DND-41 (cell line): Measurements from ENCODE around the gene ZSCAN5A.

Experiments
- CTCF ChIP-seq: IDR thresholded peaks from 2 replicates; pipeline ENCODE4 v1.5.1; 2012; ENCODE audit warnings: borderline replicate concordance, low read length, moderate library complexity, mild to moderate bottlenecking; ENCODE audit not compliant: poor library complexity, severe bottlenecking; ENCODE audit errors: extremely low read depth
- EZH2 ChIP-seq: IDR thresholded peaks from 3 replicates; pipeline ENCODE4 v1.6.1; 2012; ENCODE audit warnings: borderline replicate concordance, low read depth, mild to moderate bottlenecking, moderate library complexity, low read length, inconsistent platforms; ENCODE audit not compliant: severe bottlenecking

- TF ChIP-seq CTCF (no peak), EZH2 (no peak)
These were observed 105.5 kb downstream of the ZSCAN5A start for GRCh38 chr19:56209091-56209490.
